ENCODE measurements around the gene SIGLECL1.

SIGLECL1 gene

GRCh38 chr19:51253088-51253806 lies 2.4 kb downstream of the SIGLECL1 start:
- no peak for DNase-seq

DNA sequence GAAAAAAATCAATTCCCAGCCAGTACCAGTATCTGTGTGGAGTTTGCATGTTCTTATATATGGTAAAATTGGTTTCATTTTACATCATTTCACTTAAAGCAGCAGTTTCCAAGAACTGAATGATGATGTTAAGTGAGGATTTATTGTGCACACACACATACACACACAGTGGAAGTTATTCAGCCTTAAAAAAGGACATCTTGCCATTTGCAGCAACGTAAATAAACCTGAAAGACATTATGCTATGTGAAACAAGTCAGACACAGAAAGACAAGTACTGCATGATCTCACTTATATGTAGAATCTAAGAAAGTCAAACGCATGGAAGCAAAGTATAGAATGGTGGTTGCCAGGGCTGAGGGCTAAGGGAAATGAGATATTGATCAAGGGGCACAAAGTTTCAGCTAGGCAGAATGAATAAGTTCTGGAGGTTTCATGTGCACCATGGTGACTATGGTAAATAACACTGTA lies 5.3 kb downstream of the SIGLECL1 start:
- no peak for DNase-seq

- DNase-seq: no peak
These were observed 6.6 kb downstream of the SIGLECL1 start for GRCh38 chr19:51257471-51257870.

- no peak for DNase-seq
These were observed 7.6 kb downstream of the SIGLECL1 start for GRCh38 chr19:51258165-51259160.

- DNase-seq: no peak
These were observed 8.7 kb downstream of the SIGLECL1 start for GRCh38 chr19:51259348-51260245.

GRCh38 chr19:51263808-51264207 lies 12.9 kb downstream of the SIGLECL1 start:
- no peak for DNase-seq

DNA sequence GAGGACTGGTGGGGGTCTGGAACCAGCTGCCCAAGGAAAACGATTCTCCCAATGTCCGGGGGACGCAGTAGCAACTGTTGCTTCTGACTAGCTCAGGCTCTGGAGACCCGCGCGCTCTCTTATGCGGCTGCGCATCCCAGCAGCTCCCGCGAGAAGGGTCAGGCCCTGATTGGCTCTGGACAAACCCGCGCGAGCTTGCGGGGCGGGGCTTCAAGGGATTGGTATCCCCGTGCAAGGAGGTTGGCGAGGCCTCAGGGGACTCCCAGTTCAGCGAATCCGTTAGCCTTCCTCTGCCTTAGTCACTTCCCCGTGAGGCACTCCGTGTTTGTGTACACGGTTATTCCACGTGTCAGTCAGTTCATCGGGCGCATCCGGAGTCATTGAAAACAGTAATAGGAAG lies 20.2 kb downstream of the SIGLECL1 start:
- no peak for DNase-seq

GRCh38 chr19:51272183-51272810 lies 21.4 kb downstream of the SIGLECL1 start:
- DNase-seq: no peak

GRCh38 chr19:51274049-51274770 lies 23.3 kb downstream of the SIGLECL1 start:
- DNase-seq: no peak

- no peak for DNase-seq
These were observed 26.2 kb downstream of the SIGLECL1 start for GRCh38 chr19:51277112-51277511.

GRCh38 chr19:51282335-51282734 lies 31.5 kb downstream of the SIGLECL1 start:
- DNase-seq: no peak

GRCh38 chr19:51285682-51286081 lies 34.8 kb downstream of the SIGLECL1 start:
- DNase-seq: no peak

- no peak for DNase-seq
These were observed 38.8 kb downstream of the SIGLECL1 start for GRCh38 chr19:51289635-51290034.

- no peak for DNase-seq
These were observed 42.1 kb downstream of the SIGLECL1 start for GRCh38 chr19:51292971-51293370.

- DNase-seq: no peak
These were observed 42.8 kb downstream of the SIGLECL1 start for GRCh38 chr19:51293571-51294210.

- no peak for DNase-seq
These were observed 43.5 kb downstream of the SIGLECL1 start for GRCh38 chr19:51294211-51294976.

DNA sequence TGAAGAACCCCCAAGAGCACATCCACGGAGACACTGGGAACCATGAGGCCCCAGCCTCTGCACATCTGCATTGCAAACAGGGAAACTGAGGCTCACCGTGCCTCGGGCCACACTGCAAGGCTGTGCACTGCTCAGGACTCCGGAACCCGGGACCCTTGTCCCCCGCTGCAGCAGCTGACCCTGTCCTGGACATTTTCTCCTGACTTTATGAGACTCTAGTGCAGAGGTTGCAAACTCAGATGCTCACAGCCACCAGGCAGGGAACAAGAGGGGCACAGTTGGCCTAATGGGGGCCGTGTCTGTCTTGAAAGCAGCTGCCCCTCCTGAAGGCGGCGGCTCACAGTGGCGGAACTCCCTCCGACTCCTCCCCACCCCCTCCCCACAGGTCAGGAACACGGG lies 44.1 kb downstream of the SIGLECL1 start:
- no peak for DNase-seq

DNA sequence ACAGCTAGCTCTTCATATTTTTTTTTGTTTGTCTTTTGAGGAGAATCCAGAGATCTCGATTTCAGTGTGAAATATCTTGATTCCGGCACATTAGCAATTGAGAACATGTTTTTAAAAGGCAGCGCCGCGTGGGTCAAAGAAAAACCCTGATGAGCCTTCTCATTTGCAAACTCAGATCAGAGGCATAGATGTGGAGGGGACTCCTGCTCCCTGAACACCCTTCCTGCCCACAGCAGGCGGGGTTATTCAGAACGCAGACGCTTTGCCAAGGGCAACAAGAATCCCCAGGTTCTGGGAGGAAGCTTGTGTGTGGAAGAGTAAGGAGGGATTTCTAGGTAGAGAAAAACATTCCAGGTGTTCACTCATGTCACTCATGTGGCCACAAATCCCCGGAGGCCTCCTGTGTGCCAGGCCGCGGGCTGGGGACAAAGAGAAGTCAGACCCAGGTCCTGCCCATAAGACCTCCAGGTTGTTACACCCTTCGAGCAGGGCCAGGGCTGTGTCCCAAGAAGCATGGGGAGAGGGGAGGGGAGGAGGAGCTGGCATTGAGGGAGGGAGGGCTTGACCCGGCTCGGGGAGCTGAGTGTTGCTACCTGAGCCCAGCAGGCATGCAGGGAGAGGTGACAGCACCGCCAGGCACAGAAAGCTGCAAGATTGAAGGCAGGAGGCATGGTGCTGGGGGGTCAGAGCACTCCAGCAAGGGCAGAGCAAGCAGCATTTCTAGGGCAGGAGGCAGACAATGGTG lies 44.7 kb downstream of the SIGLECL1 start:
- no peak for DNase-seq

GRCh38 chr19:51296336-51297093 lies 45.6 kb downstream of the SIGLECL1 start:
- DNase-seq: no peak

Data from cortex of kidney (tissue), 1 donor.